SU-DHL-6 (cell line): ENCODE data around the gene TRPV4.

Experiments
- H2AFZ ChIP-seq: fragments of 200-600 bp; sonication (generic); 2 replicates; pipeline ENCODE4 v1.6.1; 2014; ENCODE audit warnings: low read depth, mild to moderate bottlenecking, moderate library complexity, mixed read lengths, antibody characterized with exemption, low read length; ENCODE audit not compliant: severe bottlenecking
- H3F3A ChIP-seq: fragments of 200-600 bp; shearing (Covaris generic); 2 replicates; pipeline ENCODE4 v1.6.0; 2016; ENCODE audit warnings: antibody characterized with exemption, mild to moderate bottlenecking; ENCODE audit not compliant: insufficient read depth
- H3K27ac ChIP-seq: fragments of 200-600 bp; sonication (generic); 2 replicates; pipeline ENCODE4 v1.5.1; 2016; ENCODE audit warnings: low read depth, mild to moderate bottlenecking, low read length, moderate library complexity, mixed read lengths
- H3K27me3 ChIP-seq: fragments of 200-600 bp; sonication (generic), shearing (Covaris generic); 2 replicates; pipeline ENCODE4 v1.6.0; 2014; ENCODE audit warnings: mild to moderate bottlenecking, low read length
- H3K36me3 ChIP-seq: fragments of 200-600 bp; sonication (generic); 2 replicates; pipeline ENCODE4 v1.6.1; 2014; ENCODE audit warnings: mild to moderate bottlenecking, low read length, mixed read lengths
- H3K4me2 ChIP-seq: fragments of 300-600, 200-600 bp; shearing (Covaris generic), sonication (generic); 2 replicates; pipeline ENCODE4 v1.6.0; 2014; ENCODE audit warnings: low read length, low read depth, mild to moderate bottlenecking; ENCODE audit not compliant: poor library complexity, severe bottlenecking
- H3K4me3 ChIP-seq: fragments of 200-600 bp; sonication (generic); 2 replicates; pipeline ENCODE4 v1.5.1; 2014; ENCODE audit warnings: antibody characterized with exemption, low read length, mild to moderate bottlenecking, mixed read lengths; ENCODE audit not compliant: insufficient read depth, poor library complexity, severe bottlenecking
- H3K79me2 ChIP-seq: fragments of 200-600 bp; sonication (generic); 2 replicates; pipeline ENCODE4 v1.6.1; 2014; ENCODE audit warnings: mild to moderate bottlenecking, low read length, moderate library complexity; ENCODE audit not compliant: insufficient read depth
- H3K9ac ChIP-seq: fragments of 200-600 bp; sonication (generic); 2 replicates; pipeline ENCODE4 v1.7.0; 2014; ENCODE audit warnings: mild to moderate bottlenecking, low read length
- H3K9me2 ChIP-seq: fragments of 200-600 bp; sonication (generic); replicated peaks from 2 replicates; pipeline ENCODE4 v1.6.1; 2014; ENCODE audit warnings: low read length; ENCODE audit not compliant: insufficient read depth
- H3K9me3 ChIP-seq: fragments of 200-600 bp; sonication (generic); 2 replicates; pipeline ENCODE4 v1.6.1; 2014; ENCODE audit warnings: low read length, mixed read lengths; ENCODE audit not compliant: insufficient read depth
- H4K20me1 ChIP-seq: fragments of 200-600 bp; sonication (generic); 2 replicates; pipeline ENCODE4 v1.6.1; 2014; ENCODE audit warnings: low read depth, mild to moderate bottlenecking, antibody characterized with exemption, low read length, moderate library complexity, mixed read lengths
- EZH2phosphoT487 ChIP-seq: fragments of 200-600 bp; sonication (generic), shearing (Covaris generic); conservative IDR thresholded peaks from 2 replicates; pipeline ENCODE4 v1.6.1; 2018; ENCODE audit warnings: mild to moderate bottlenecking, antibody characterized with exemption, low read length, moderate library complexity, mixed read lengths
- TF ChIP-seq, protein P1 (sequence below): fragments of 200-600 bp; sonication (generic); IDR thresholded peaks from one replicate; pipeline ENCODE4 v1.5.1; 2017; ENCODE audit warnings: antibody characterized with exemption, mild to moderate bottlenecking, low read length, moderate library complexity; ENCODE audit not compliant: insufficient read depth, poor library complexity, severe bottlenecking

The TRPV4 gene

DNA sequence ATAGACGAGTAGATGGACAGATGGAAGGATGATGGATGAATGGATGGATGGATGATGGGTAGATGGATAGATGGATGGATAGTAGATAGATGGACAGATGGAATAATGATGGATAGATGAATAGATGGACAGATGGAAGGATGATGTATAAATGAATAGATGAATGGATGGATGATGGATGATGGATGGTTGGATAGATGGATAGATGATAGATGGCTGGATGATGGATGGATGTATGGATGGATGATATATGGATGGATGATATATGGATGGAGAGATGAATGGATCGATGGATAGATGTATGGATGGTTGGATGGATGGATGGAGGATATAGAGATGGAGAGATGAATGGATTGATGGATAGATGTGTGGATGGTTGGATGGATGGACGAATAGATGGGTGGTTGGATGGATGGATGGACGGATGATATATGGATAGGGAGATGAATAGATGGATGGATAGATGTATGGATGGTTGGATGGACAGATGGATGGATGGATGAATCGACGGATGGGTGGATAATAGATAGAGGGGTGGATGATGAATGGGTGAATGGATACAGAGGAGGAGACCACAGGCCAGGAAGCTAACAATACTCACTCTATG, 19.3 kb downstream of the TRPV4 start:
- no peaks in the 10 kb centered on the region for H3K79me2 ChIP-seq
- no peak overlapping the region for H2AFZ ChIP-seq
- H3K9me3 ChIP-seq: no peaks in the 10 kb centered on the region
- H3K9ac ChIP-seq: no peak overlapping the region
- no peaks in the 10 kb centered on the region for H3K27me3 ChIP-seq
- H3F3A ChIP-seq: no peaks in the 10 kb centered on the region
- no peak overlapping the region for H3K4me3 ChIP-seq
- no peaks in the 10 kb centered on the region for H3K36me3 ChIP-seq
- no peaks in the 10 kb centered on the region for H3K9me2 ChIP-seq
- TF ChIP-seq, protein P1, sequence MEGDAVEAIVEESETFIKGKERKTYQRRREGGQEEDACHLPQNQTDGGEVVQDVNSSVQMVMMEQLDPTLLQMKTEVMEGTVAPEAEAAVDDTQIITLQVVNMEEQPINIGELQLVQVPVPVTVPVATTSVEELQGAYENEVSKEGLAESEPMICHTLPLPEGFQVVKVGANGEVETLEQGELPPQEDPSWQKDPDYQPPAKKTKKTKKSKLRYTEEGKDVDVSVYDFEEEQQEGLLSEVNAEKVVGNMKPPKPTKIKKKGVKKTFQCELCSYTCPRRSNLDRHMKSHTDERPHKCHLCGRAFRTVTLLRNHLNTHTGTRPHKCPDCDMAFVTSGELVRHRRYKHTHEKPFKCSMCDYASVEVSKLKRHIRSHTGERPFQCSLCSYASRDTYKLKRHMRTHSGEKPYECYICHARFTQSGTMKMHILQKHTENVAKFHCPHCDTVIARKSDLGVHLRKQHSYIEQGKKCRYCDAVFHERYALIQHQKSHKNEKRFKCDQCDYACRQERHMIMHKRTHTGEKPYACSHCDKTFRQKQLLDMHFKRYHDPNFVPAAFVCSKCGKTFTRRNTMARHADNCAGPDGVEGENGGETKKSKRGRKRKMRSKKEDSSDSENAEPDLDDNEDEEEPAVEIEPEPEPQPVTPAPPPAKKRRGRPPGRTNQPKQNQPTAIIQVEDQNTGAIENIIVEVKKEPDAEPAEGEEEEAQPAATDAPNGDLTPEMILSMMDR: no peak
- TF ChIP-seq EZH2phosphoT487: no peak
- H4K20me1 ChIP-seq: no peaks in the 10 kb centered on the region
- no peak overlapping the region for H3K27ac ChIP-seq
- no peak overlapping the region for H3K4me2 ChIP-seq

DNA sequence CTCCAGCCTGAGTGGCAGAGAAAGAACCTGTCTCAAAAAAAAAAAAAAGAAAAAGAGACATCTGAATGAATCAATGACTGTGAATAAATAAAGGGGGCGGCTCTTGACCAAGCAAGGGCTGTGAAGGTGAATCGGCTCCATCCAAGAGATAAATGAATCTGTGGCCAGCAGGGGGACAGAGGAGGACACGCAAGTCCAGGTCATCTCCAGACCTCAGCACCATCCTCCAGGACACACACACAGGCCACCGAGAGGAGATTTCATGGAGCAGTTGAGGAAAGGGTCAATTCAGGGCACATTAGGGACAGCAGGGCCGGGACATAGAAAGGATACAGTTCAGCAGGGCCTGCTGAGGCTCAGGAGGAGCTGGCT, 21.6 kb downstream of the TRPV4 start:
- no peaks in the 10 kb centered on the region for H3K9me3 ChIP-seq
- H3K9ac ChIP-seq: no peak overlapping the region
- no peak overlapping the region for H3K4me3 ChIP-seq
- no peaks in the 10 kb centered on the region for H4K20me1 ChIP-seq
- no peaks in the 10 kb centered on the region for H3K9me2 ChIP-seq
- H3F3A ChIP-seq: no peaks in the 10 kb centered on the region
- no peaks in the 10 kb centered on the region for H3K36me3 ChIP-seq
- no peak overlapping the region for H2AFZ ChIP-seq
- TF ChIP-seq EZH2phosphoT487: no peak
- TF ChIP-seq, protein P1: no peak
- no peaks in the 10 kb centered on the region for H3K27me3 ChIP-seq
- no peak overlapping the region for H3K4me2 ChIP-seq
- no peaks in the 10 kb centered on the region for H3K79me2 ChIP-seq
- no peak overlapping the region for H3K27ac ChIP-seq

DNA sequence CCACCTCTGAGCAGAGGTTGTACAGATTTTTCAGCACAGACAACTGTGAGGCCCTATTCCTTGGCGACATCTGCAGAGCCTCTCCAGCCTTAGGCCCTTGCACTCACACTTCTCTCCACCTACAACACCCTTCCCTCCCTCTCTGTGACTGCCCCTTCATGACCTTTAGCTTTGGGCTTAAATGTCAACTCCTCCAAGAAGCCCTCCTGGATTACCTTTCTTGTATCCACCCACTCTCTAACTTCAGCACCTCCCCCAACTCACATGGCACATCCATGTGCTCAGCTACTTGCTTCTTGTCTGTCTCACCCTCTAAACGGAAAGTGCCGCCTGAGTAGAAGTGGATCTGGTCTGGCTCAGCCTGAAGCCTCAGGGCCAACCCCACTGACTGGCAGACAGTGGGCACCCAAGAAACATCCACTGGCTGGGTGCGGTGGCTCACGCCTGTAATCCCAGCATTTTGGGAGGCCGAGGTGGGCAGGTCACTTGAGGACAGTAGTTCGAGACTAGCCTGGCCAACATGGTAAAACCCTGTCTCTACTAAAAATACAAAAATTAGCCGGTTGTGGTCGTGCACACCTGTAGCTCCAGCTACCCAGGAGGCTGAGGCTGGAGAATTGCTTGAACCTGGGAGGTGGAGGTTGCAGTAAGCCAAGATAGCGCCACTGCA, 22.1 kb downstream of the TRPV4 start:
- no peaks in the 10 kb centered on the region for H3K9me3 ChIP-seq
- no peaks in the 10 kb centered on the region for H3K36me3 ChIP-seq
- no peak overlapping the region for H3K4me2 ChIP-seq
- H3K9me2 ChIP-seq: no peaks in the 10 kb centered on the region
- no peaks in the 10 kb centered on the region for H3K27me3 ChIP-seq
- no peaks in the 10 kb centered on the region for H4K20me1 ChIP-seq
- no peak overlapping the region for H2AFZ ChIP-seq
- no peaks in the 10 kb centered on the region for H3K79me2 ChIP-seq
- H3F3A ChIP-seq: no peaks in the 10 kb centered on the region
- TF ChIP-seq EZH2phosphoT487: no peak
- H3K27ac ChIP-seq: no peak overlapping the region
- H3K9ac ChIP-seq: no peak overlapping the region
- no peak overlapping the region for H3K4me3 ChIP-seq
